Testis (tissue), 3 donors: Measurements from ENCODE around the gene EVI2B. TPM values are rescaled to one million over a fixed set of nuclear protein-coding genes. Genes with fewer than 3 reads are reported as not detected.

ENCODE experiments used
- DNase-seq: peaks from one replicate; pipeline ENCODE4 v3.0.0-alpha.2; 2019
- H3K27ac ChIP-seq, 2 donors: fragments of 200-600 bp; sonication (generic); one replicate each; pipeline ENCODE4 v1.5.1; 2019
- H3K27me3 ChIP-seq: fragments of 200-600 bp; sonication (generic); one replicate; pipeline ENCODE4 v1.5.1; 2019
- H3K36me3 ChIP-seq: fragments of 200-600 bp; sonication (generic); one replicate; pipeline ENCODE4 v1.5.1; 2017; ENCODE audit warnings: low read depth; ENCODE audit errors: missing control alignments
- H3K4me1 ChIP-seq: fragments of 200-600 bp; sonication (generic); one replicate; pipeline ENCODE4 v1.5.1; 2019
- H3K4me3 ChIP-seq, 2 donors: fragments of 200-600 bp; sonication (generic); one replicate each; pipeline ENCODE4 v1.5.1; 2017 to 2019
- H3K9me3 ChIP-seq: fragments of 200-600 bp; sonication (generic); one replicate; pipeline ENCODE4 v1.5.1; 2017
- POLR2A ChIP-seq: fragments of 450-650 bp; IDR thresholded peaks from one replicate; pipeline ENCODE4 v1.6.1; 2017; ENCODE audit warnings: antibody characterized with exemption, mild to moderate bottlenecking, moderate library complexity
- WGBS, 2 donors: methylation state at CpG; one replicate each; pipeline ENCODE4 v1.1.5; 2018; 5-methylcytosine and 5-hydroxymethylcytosine counted together
- intact Hi-C: fragments of 100-400 bp; cut with DNase I; formaldehyde crosslinking; loops from one replicate; pipeline ENCODE4 v1.15.1; 2023; ENCODE audit warnings: low total_unique reads
- polyA plus RNA-seq: library from polyadenylated mRNA; stranded (reverse); fragments of 350-450 nt; fragmentation: Illumina TruSeq; extraction: RNeasy Lipid Tissue Mini Kit (QIAGEN cat#74804); gene quantifications from one replicate; pipeline ENCODE4 v1.2.3, GENCODE V29; 2014; ENCODE audit warnings: low read depth, low replicate concordance; ENCODE audit not compliant: insufficient read depth
- total RNA-seq, 2 donors: library from RNA; depleted of rRNA; stranded (reverse); fragments of >200 nt; gene quantifications; one replicate each; pipeline ENCODE4 v1.2.3, GENCODE V29; 2016
- TF ChIP-seq, protein P1 (sequence below), 3 experiments: fragments of 450-650 bp in 2 of 3; fragments of 200-600 bp in 1 of 3; sonication (generic) in 1 of 3; IDR thresholded peaks; one replicate each; pipeline ENCODE4 v1.5.1; 2016 to 2019; ENCODE audit warnings: antibody characterized with exemption in 3 of 3, mild to moderate bottlenecking in 2 of 3, moderate library complexity in 1 of 3

EVI2B gene
- total and polyA plus RNA-seq, 3 donors from 2014 or later: 1.4 to 6.0 (median 3.4) TPM

DNA sequence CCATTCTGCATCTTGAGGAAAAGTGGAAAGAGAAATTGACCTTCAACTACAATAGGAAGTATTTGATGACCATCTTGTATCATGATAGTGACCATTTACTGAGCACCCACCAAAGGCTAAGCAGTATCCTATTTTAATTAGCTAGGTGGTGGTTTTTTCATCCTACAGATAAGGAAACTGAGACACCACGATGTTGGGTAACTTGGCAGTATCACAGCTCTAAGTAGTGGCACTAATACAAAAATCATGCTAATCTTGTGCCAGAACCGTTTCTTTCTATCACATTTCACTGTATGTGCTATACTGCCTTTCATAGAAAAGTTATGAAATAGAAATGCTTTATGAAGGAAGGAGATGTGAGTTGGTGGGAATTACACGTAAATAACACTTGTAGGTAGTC is 2.3 kb downstream of the EVI2B start:
- no peak for DNase-seq
- Histone ChIP-seq H3K27ac (no peak overlapping the region), H3K9me3 (no peaks in the 10 kb centered on the region), H3K4me3 (no peak overlapping the region), H3K4me1 (no peaks in the 10 kb centered on the region), H3K27me3 (no peaks in the 10 kb centered on the region), H3K36me3 (no peaks in the 10 kb centered on the region)
- TF ChIP-seq POLR2A: no peak
- TF ChIP-seq, protein P1, sequence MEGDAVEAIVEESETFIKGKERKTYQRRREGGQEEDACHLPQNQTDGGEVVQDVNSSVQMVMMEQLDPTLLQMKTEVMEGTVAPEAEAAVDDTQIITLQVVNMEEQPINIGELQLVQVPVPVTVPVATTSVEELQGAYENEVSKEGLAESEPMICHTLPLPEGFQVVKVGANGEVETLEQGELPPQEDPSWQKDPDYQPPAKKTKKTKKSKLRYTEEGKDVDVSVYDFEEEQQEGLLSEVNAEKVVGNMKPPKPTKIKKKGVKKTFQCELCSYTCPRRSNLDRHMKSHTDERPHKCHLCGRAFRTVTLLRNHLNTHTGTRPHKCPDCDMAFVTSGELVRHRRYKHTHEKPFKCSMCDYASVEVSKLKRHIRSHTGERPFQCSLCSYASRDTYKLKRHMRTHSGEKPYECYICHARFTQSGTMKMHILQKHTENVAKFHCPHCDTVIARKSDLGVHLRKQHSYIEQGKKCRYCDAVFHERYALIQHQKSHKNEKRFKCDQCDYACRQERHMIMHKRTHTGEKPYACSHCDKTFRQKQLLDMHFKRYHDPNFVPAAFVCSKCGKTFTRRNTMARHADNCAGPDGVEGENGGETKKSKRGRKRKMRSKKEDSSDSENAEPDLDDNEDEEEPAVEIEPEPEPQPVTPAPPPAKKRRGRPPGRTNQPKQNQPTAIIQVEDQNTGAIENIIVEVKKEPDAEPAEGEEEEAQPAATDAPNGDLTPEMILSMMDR (IDR thresholded peaks at IDR 0.05): no peak
- intact Hi-C loops: no loop called here
- 83 to 93% methylated on average over 3 of the region's 3 CpGs for WGBS, 2 donors

DNA sequence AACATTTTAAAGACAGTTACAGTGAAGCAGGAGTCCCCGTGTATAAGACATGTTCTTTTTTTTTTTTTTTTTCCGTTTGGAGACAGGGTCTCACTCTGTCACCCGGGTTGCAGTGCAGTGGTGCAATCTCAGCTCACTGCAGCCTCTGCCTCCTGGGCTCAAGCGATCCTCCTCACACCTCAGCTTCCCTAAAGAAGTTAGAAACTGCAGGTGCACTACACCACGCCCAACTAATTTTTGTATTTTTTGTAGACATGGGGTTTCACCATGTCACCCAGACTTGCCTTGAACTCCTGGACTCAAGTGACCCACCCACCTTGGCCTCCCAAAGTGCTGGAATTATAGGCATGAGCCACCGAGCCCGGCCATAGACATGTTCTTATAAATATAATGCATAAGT is 3.0 kb downstream of the EVI2B start:
- Histone ChIP-seq H3K36me3 (no peaks in the 10 kb centered on the region), H3K27me3 (no peaks in the 10 kb centered on the region), H3K4me1 (no peaks in the 10 kb centered on the region), H3K4me3 (no peak overlapping the region), H3K9me3 (no peaks in the 10 kb centered on the region), H3K27ac (no peak overlapping the region)
- DNase-seq: no peak
- 88 to 89% methylated on average over 7 of the region's 7 CpGs for WGBS, 2 donors
- intact Hi-C loops: no loop called here
- TF ChIP-seq POLR2A: no peak
- TF ChIP-seq, protein P1 (IDR thresholded peaks at IDR 0.05): no peak

DNA sequence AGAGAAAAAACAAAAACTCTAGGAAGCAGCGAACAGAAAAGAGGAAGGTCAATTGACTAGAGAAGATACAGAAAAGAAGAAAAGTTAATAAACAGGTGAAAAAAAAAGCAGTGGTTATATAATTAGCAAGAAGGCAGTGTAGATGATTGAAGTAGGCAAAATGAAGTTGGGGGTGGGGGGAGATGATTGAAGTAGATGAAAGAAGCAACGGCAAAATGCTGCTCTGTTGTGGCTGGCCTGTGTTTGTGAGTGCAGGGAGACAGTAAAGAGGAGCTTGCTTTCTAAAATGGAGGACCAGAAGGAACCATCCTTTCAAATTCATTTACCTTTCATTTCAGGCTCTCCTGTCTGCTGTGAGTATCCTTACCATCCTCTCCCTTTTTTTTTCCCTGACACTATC is 3.6 kb downstream of the EVI2B start:
- Histone ChIP-seq H3K27me3 (no peaks in the 10 kb centered on the region), H3K9me3 (no peaks in the 10 kb centered on the region), H3K36me3 (no peaks in the 10 kb centered on the region), H3K4me1 (no peaks in the 10 kb centered on the region), H3K27ac (no peak overlapping the region), H3K4me3 (no peak overlapping the region)
- intact Hi-C loops: no loop called here
- TF ChIP-seq POLR2A: no peak
- TF ChIP-seq, protein P1 (IDR thresholded peaks at IDR 0.05): no peak
- no peak for DNase-seq
- WGBS, 2 donors: 57 to 63% methylated on average over 2 of the region's 2 CpGs

DNA sequence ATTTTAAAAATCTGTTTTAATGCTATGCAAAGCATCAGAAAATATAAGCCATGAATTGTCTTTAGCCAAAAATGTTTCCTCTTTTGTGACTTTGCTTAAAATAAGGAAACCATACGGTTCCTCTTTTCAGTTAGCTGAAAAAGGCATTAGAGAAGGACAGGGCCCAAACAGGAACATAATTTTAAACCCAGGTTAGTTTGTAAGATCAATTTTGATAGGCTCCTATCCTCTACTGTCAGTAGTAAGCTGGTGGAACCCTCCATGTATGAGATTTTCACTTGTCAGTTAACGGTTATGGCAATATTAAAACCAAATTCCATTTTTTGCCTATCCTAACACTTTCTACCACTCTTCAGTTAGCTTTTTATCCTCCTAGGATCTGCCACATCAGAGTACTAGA is 4.3 kb downstream of the EVI2B start:
- Histone ChIP-seq H3K36me3 (no peaks in the 10 kb centered on the region), H3K9me3 (no peaks in the 10 kb centered on the region), H3K27me3 (no peaks in the 10 kb centered on the region), H3K27ac (no peak overlapping the region), H3K4me1 (no peaks in the 10 kb centered on the region), H3K4me3 (no peak overlapping the region)
- 86 to 89% methylated on average over 2 of the region's 2 CpGs for WGBS, 2 donors
- intact Hi-C loops: no loop called here
- no peak for TF ChIP-seq POLR2A
- TF ChIP-seq, protein P1 (IDR thresholded peaks at IDR 0.05): no peak
- DNase-seq: no peak
